ENCODE results near the gene JAG2. TPM values are rescaled to one million over a fixed set of nuclear protein-coding genes. Genes with fewer than 3 reads are reported as not detected.
A peak's percentile ranks its signal among the peaks of the same experiment; 100 is the strongest.

JAG2 gene
- total and polyA plus RNA-seq, 8 donors: 9.9 to 38.3 (median 11.0) TPM

DNA sequence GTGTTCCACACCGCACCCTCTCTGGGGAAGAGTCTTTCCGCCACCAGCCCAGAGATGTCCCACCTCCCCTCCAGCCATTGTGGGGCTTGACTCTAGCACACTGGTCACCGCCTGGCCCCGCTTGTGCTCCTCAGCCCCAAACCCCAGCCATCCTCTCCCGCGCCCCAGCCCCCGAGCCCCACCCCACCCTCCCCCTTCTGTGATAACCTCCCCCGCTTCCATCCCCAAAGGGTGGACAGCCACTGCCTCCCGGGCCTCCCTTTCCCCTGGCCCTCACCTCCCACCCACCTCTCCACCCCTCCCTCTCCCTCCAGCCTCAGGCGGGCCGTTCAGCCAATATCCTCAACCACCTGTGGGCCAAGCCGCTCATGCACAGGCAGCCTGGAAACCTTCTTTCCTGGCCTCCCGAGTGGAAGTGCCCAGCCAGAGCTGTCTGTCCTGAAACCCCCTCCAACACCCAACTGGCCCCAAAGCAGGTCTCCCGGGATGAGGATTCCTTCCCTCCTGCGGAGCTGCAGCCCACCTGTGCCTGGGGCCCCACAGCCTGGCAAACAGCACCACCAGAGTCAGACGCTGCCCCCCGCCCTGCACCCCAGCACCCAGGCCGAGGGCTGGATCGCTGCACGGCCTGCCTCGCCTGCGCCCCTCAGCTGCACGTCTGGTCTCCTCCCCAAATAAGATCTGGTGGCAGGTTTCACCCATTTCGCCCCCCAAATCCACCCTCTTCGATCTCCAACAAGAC lies 39.6 kb upstream of the JAG2 start:
- Histone ChIP-seq H3K27me3 (no peaks in the 10 kb centered on the region), H3K27ac (no peak overlapping the region), H3K9me3 (no peaks in the 10 kb centered on the region), H3K36me3 (peaks cover 0 to 15% (median 0%) of the 10 kb centered on the region in 3 donors), H3K4me3 (no peak overlapping the region), H3K4me1 (peaks cover 14 to 25% (median 21%) of the 10 kb centered on the region in 3 donors)
- no peak for FAIRE-seq
- peak in 1 of 6 donors; percentile 66 for DNase-seq
- TF ChIP-seq, protein P1, sequence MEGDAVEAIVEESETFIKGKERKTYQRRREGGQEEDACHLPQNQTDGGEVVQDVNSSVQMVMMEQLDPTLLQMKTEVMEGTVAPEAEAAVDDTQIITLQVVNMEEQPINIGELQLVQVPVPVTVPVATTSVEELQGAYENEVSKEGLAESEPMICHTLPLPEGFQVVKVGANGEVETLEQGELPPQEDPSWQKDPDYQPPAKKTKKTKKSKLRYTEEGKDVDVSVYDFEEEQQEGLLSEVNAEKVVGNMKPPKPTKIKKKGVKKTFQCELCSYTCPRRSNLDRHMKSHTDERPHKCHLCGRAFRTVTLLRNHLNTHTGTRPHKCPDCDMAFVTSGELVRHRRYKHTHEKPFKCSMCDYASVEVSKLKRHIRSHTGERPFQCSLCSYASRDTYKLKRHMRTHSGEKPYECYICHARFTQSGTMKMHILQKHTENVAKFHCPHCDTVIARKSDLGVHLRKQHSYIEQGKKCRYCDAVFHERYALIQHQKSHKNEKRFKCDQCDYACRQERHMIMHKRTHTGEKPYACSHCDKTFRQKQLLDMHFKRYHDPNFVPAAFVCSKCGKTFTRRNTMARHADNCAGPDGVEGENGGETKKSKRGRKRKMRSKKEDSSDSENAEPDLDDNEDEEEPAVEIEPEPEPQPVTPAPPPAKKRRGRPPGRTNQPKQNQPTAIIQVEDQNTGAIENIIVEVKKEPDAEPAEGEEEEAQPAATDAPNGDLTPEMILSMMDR (IDR thresholded peaks at IDR 0.05): no peak
- intact Hi-C loops (cut with DNase I): no loop called here
- 93 to 94% methylated on average over 20 to 25 of the region's 25 CpGs for WGBS, 2 donors
- ATAC-seq: no peak

DNA sequence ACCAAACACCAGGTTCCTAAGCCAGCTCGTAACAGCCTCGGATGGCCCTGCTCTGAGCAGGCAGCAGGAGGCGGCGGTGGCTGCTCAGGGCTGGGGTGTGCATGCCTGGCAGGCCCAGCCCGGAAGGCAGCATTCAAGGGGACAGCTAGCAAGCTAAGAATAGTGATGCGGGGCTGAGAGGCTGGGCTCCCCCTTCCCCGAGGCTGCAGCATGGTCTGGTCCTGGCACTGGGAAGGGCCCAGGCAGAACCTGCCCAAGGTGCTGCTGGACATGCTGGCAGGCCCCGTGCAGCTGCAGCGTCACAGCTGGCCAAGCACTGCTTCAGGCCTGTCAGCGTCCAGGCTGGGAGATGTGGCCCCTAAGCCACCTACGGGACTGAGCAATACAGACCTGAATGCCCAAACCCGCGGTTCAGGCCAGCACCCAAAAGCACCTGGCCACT lies 38.9 kb upstream of the JAG2 start:
- Histone ChIP-seq H3K4me1 (peaks cover 14 to 25% (median 21%) of the 10 kb centered on the region in 3 donors), H3K9me3 (no peaks in the 10 kb centered on the region), H3K36me3 (peaks cover 0 to 8% (median 0%) of the 10 kb centered on the region in 3 donors), H3K4me3 (no peak overlapping the region), H3K27ac (peak overlapping the region in 1 of 4 donors; percentile 22), H3K27me3 (no peaks in the 10 kb centered on the region)
- ATAC-seq (no peak), DNase-seq (peak in 1 of 6 donors; percentile 80), FAIRE-seq (no peak)
- intact Hi-C loops (cut with DNase I): no loop called here
- TF ChIP-seq, protein P1 (IDR thresholded peaks at IDR 0.05): no peak
- 80 to 86% methylated on average over 13 of the region's 13 CpGs for WGBS, 2 donors

DNA sequence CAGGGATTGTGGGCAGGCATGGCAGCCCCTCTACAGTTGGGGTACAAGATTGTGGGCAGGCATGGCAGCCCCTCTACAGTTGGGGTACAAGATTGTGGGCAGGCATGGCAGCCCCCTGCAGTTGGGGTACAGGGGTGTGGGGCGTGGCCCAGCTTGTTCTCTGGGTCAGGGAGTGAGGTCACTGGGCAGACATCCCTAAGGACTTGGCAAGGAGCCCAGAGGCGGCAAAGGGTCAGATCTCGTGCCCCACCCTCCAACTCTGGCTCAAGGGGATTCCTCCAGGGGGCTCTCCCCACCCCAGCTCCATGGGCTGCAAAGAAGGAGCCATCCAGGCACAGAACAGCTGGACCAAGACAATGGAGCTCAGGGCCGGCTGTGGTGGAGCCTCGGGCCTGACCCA lies 38.3 kb upstream of the JAG2 start:
- no peak for FAIRE-seq
- Histone ChIP-seq H3K4me1 (peaks cover 14 to 25% (median 21%) of the 10 kb centered on the region in 3 donors), H3K4me3 (no peak overlapping the region), H3K36me3 (peaks cover 0 to 8% (median 0%) of the 10 kb centered on the region in 3 donors), H3K9me3 (no peaks in the 10 kb centered on the region), H3K27ac (no peak overlapping the region), H3K27me3 (no peaks in the 10 kb centered on the region)
- DNase-seq: peak in 2 of 6 donors; percentile 27 to 75
- TF ChIP-seq, protein P1 (IDR thresholded peaks at IDR 0.05): no peak
- ATAC-seq: no peak
- WGBS, 2 donors: 42 to 52% methylated on average over 4 to 5 of the region's 5 CpGs
- intact Hi-C loops (cut with DNase I): no loop called here

DNA sequence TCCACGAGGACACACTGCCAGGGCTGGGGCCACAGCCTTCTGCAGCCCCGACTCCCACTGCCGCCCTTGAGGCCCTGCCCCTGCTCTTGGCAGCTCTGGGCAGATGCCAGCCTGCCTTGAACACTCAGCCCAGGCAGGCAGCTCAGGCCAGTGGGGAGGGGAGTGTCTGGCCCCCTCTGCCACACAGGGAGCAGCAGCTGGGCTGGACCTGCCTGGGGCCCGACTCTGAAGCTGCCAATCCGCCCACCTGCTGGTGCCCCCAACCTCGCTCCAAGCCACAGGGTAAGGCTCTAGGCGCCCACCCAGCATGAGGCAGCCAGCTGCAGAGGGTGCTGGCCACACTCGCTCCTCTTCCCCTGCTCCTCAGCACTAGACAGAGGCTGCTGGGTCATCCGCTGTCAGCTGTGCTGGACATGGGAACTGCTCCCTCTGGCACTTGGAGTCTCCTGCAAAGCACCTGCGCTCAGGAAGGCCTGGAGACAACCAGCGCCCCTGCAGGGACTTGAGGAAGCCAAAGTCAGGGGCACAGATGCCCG lies 37.2 kb upstream of the JAG2 start:
- H3K9me3 ChIP-seq: no peaks in the 10 kb centered on the region
- FAIRE-seq: no peak
- TF ChIP-seq, protein P1 (IDR thresholded peaks at IDR 0.05): no peak
- H3K4me3 ChIP-seq: no peak overlapping the region
- no peaks in the 10 kb centered on the region for H3K27me3 ChIP-seq
- peak; percentile 30 to 49 (median 38) for ATAC-seq
- intact Hi-C loops (cut with DNase I): no loop called here
- H3K27ac ChIP-seq: peak overlapping the region in 2 of 4 donors; percentile 15 to 52
- WGBS, 2 donors: 25 to 29% methylated on average over 12 of the region's 12 CpGs
- peaks cover 14 to 25% (median 21%) of the 10 kb centered on the region in 3 donors for H3K4me1 ChIP-seq
- peaks cover 0 to 8% (median 0%) of the 10 kb centered on the region in 3 donors for H3K36me3 ChIP-seq
- DNase-seq: peak in 4 of 6 donors; percentile 45 to 74 (median 54)
